ENCODE data around the gene DMBT1. TPM values are rescaled to one million over a fixed set of nuclear protein-coding genes. Genes with fewer than 3 reads are reported as not detected.

Gene DMBT1
- total RNA-seq, 1 experiment from 2014 or later: 2.2 TPM

GRCh38 chr10:122548407-122549085 is 12.0 kb upstream of the DMBT1 start:
- no peak for DNase-seq (ENCODE audit: low read depth)

DNA sequence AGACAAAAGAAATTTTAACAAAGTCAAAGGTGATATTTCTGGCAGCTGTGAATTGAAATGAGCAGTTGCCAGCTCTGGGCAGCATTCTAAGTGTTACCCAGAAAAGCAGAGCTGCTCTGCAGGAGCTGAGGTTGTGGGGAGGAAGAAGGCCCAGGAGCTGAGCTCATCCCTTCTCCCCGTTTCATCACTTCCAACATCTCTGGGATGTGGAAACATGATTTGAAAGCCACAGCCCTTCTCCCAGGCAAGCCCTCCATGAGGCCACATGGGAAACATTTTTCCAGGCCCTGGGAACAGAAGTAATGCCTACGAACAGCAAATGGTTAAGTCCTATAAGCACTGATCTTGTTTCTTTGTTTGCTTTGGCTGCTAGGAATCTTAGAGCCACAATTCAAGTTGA is 10.9 kb upstream of the DMBT1 start:
- DNase-seq (ENCODE audit: low read depth): no peak

DNA sequence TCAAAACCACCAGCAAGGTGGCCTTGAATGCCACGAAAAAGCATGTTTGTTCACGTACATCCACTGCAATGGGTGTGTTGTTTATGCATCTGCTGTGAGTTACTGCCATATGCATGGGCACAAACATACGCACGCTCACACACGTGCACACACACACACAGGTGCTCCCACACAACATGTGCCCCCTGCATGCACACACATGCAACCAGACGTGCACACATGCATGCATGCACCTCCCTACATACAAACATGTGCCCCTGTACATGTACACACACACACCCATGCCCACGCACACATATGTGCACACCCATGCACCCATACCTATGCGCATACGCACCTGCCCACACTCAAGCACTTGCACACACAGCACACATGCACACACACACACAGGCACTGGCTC is 10.1 kb upstream of the DMBT1 start:
- DNase-seq (ENCODE audit: low read depth): no peak

DNA sequence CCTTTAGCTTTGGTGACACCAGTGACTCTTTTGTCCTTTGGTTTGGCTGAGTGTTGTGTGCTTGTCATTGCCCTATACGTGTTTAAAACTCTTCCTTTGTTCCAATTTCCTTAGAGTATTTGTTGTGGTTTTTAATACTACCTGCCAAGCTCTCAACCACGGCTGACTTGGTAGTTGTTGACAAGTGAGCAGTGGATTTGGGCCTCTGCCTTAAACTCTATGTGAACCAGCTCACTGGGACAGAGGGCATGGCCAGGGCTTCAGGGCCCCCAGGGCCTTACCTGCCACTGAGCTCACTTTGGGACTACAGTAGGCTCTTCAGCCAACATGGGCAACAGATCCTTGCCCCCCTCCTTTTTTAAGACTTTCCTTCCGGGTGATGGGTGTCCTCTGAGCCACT is 9.6 kb upstream of the DMBT1 start:
- DNase-seq (ENCODE audit: low read depth): no peak

- DNase-seq (ENCODE audit: low read depth): no peak
Measured at GRCh38 chr10:122551450-122551849, 9.1 kb upstream of the DMBT1 start.

DNA sequence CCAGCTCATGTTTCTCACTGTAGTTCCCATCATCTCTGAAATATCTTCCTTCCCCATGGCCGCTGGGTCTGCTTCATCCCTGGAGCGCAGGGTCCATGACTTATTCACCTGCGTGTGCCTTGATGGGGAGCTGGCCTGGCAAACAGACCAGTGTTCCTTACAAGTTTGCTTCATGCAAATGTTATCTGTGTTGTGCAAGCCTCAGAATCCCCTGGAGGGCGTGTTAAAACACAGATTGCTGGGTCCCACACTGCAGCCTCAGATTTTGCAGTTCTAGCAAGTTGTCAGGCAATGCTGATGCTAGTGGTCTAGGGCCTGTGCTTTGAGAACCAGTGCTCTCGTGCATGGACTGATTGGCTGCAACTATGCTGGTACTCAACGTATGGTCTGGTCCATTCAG is 7.2 kb upstream of the DMBT1 start:
- no peak for DNase-seq (ENCODE audit: low read depth)

DNA sequence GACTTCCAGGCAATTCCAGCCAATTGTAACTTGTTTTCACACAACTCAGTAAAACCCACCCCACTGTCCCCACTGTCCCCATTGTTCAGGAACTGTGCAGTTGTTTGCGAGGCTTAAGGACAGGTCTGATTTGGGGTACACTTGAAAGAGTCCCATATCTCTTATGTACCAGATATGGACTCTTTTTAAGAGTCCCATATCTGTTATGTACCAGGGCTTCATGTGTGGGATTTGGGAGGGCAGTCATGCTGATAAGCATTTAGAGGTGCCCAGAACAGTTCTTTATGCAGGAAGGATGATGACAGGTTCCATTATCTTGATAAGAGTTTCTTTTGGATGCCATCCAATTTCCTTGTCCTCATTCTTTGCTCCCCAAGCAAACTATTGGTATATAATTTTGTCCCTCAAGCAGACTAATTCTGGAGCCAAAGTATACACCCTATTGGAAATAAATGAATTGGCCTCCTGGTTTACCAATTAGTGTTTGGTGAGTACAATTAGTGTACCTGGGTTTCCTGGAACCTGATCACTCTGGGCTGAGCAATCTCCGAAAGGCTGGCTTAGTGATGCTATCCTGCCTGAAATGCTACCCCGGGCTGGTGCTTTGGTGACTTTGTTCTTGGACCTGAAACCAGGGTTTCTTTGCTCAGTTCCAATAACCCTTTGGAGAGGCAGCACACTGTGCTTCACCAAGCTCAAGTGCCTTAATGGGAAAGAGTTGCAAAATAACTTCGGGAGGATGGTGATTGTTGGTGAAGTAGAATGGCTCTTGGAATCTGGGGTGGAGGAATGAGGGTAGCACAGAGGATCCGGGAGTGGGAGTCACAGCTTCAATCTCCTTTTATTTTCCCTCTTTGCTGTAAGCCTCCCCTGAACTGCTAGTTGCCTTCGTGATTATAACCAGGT is 6.2 kb upstream of the DMBT1 start:
- DNase-seq (ENCODE audit: low read depth): no peak

- DNase-seq (ENCODE audit: low read depth): no peak
Measured at GRCh38 chr10:122555442-122555841, 5.1 kb upstream of the DMBT1 start.

DNA sequence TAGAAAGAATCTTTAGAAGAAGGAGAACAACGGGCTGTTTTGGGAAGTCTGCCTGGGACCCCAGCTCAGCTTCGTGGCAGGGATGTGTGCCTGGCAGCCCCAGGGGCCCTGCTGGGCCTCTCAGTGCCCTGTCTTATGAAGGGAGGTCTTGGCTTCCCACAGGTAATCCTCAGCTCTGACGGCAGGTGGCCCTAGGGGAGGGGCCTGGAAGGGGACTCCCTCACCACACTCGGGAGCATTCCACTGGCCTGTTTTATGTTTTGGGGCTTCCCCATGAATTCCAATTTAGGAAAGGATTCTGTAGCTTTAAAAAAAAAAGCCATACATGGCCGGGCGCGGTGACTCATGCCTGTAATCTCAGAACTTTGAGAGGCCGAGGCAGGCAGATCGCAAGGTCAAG is 3.0 kb upstream of the DMBT1 start:
- no peak for DNase-seq (ENCODE audit: low read depth)

GRCh38 chr10:122558452-122558851 is 2.1 kb upstream of the DMBT1 start:
- DNase-seq (ENCODE audit: low read depth): no peak

DNA sequence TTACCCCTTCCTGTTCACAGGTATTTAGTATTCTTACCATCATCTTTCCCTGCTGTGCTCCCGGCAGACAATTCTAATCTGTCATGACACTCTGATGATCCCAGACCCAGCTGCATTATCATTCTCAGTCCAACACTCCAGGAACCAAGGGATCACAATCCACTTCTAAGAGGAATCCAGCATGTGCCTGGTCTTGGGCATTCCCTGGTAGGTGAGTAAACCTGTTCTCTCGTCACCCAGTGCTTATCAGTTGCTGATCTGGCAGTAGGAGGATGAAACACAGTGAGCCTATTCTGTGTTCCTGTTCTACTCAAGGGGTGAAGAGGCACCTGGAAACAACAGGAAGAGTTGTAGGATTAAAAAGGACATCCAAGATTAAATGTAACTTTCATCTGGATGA is 1.3 kb upstream of the DMBT1 start:
- DNase-seq (ENCODE audit: low read depth): no peak

GRCh38 chr10:122561212-122561611 is 658 bp downstream of the DMBT1 start:
- no peak for DNase-seq (ENCODE audit: low read depth)

GRCh38 chr10:122561792-122562191 is 1.2 kb downstream of the DMBT1 start:
- DNase-seq (ENCODE audit: low read depth): no peak

DNA sequence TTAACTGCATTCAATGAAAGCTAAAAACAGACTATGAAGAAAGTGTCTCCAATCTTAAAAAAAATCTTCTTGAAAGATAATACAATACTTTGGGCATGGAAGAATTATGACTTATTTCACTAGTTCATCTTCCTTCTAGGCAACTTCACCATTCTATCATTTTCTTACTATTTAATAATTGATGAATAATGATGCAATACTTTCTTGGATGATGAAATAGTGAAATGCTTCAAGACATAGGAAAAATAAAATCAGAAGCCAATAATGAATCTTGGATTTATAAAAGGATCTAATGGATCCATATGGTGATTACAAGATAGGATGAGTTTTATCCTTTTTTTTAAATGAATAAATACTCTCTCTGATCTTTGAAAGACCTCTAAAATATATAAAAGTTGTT is 4.4 kb downstream of the DMBT1 start:
- DNase-seq (ENCODE audit: low read depth): no peak

GRCh38 chr10:122565766-122566206 is 5.2 kb downstream of the DMBT1 start:
- peak; percentile 77 for DNase-seq (ENCODE audit: low read depth)

DNA sequence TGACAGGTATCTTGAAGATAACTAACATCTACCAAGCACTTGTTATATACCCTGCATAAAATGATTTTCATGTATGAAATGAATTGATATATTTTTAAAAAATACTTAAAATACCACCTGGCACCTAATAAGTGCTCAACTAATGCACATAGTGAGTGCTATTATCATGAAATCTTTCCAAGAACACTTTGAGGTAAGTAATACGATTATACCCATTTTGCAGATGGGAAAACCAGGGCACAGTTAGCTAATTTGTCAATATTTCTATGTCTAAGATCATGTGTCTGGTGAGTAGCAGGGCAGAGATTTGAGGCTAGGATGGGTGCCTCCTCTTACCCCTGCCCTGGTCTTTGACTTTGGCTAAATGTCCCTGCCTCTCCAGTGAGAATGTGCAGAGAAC is 6.1 kb downstream of the DMBT1 start:
- DNase-seq (ENCODE audit: low read depth): no peak

DNA sequence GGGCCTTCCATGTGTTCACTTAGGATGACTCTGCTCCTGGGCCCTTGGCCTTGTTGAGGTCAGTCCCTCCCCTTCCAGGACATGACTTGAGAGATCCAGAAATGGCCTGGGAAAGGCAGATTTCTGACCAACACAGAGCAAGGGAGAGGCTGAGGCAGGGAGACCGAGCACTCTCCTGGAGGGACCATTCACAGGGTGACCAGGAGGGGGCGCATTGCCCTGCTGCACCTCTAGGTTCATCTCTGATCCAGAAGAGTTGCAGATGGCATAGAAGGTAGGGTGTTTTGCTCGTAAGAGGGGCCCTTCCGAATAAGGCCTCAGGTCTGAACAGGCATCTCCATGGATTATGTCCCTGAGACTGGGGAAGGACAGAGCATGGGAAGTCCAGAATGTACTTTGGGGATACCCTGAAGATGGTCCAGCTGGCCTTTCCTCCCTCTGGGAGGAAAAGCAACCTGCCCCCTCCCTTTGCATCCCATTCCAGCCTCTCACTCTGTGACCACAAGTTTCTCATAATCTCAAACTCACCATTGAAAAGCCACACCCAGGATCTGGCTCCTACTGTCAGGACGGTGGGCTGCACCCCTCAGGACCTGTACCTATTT is 6.6 kb downstream of the DMBT1 start:
- peak; percentile 53 for DNase-seq (ENCODE audit: low read depth)

- DNase-seq (ENCODE audit: low read depth): no peak
Measured at GRCh38 chr10:122568551-122568950, 8.0 kb downstream of the DMBT1 start.

DNA sequence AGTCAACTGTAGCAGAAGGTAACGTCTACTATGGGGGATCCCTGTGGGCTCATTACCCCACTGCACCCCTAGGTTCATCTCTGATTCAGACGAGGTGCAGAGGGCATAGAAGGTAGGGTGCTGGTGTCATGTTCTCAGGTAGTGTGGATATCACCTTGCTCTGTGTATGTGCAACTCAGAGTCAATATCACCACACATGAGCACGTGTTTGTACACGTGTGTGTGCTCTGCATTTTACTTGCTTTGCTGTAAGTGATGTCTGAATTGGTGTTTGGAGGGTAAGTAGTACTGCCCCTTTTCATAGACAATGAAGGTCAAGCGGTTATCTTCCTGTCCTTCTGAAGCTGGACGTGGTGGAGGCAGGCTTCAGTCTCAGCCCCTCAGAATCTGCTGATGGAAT is 10.4 kb downstream of the DMBT1 start:
- DNase-seq (ENCODE audit: low read depth): no peak

- no peak for DNase-seq (ENCODE audit: low read depth)
Measured at GRCh38 chr10:122571892-122572291, 11.3 kb downstream of the DMBT1 start.

DNA sequence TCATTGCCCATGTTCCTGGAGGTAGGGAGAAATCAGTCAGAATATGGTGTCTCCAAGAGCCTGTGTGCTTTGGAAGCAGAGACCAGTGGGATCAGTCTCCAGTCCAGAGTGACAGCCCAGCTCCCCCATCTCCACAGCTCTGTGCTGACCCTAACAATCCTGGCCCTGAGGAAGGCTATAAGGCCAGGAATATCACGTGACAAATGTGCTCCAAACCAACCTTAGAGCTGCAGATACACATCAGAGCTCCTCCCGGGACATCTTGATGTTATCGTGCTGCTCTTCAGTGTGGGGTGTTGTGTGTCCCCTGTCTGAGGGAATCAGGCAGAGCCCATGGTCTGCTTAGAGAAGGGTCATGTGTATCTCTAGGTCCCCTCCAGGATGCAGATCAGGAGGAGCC is 15.2 kb downstream of the DMBT1 start:
- DNase-seq (ENCODE audit: low read depth): no peak

DNA sequence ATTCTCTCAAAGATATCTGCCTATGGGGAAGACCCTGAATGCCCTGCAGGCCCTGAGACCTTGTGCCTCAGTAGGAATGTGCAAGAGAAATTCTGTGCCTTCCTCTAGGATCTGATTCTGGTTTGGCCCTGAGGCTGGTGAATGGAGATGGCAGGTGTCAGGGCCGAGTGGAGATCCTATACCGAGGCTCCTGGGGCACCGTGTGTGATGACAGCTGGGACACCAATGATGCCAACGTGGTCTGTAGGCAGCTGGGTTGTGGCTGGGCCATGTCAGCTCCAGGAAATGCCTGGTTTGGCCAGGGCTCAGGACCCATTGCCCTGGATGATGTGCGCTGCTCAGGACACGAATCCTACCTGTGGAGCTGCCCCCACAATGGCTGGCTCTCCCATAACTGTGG is 15.7 kb downstream of the DMBT1 start:
- DNase-seq (ENCODE audit: low read depth): no peak
